D721Med (cell line): ENCODE measurements around the gene DUSP1.

ENCODE experiments used
- DNase-seq: peaks from one replicate; pipeline ENCODE4 v3.0.0; 2011; ENCODE audit warnings: low spot score; ENCODE audit not compliant: insufficient read length
- FAIRE-seq: peaks from 2 replicates; lab custom pipeline; 2011; peaks lifted over from hg19 to GRCh38; lab: Jason Lieb, UNC
- CTCF ChIP-seq: IDR thresholded peaks from 2 replicates; pipeline ENCODE4 v1.5.1; 2012; ENCODE audit warnings: mild to moderate bottlenecking, control low read depth; ENCODE audit not compliant: insufficient read depth; ENCODE audit errors: missing control alignments

DUSP1 gene

DNA sequence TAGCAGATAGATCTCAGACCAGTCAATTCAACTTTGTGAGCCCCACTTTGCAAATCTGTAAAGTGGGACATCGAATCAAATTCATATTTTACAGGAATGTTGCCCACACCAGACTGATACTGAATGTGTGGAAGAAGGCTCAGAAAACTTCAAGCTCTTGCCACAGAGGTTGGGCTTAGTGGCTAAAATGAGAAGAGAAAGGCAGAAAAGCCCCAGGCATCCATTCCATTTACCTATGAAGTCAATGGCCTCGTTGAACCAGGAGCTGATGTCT is 1.7 kb downstream of the DUSP1 start:
- FAIRE-seq = no peak
- TF ChIP-seq CTCF = no peak
- DNase-seq = no peak

- TF ChIP-seq CTCF = no peak
- DNase-seq (no peak), FAIRE-seq (no peak)
These were observed 2.2 kb downstream of the DUSP1 start for GRCh38 chr5:172768573-172769341.

DNA sequence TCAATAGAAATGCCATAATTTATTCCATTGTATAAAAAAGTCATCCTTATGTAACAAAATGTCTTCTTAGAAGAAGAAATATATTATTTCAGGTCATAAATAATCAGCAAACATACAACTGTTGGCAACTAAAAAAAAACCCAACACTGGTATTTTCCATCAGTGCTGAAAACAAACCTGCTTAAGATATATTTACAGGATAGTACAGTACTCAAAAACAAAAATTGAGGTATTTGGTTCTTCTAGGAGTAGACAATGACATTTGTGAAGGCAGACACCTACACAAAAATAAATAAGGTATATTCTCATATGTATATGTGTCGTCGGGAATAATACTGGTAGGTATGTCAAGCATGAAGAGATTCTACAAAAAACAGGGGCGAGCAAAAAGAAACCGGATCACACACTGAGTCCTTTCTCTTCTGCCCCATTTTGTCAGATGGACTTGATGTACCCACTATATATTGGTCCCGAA is 2.9 kb downstream of the DUSP1 start:
- no peak for TF ChIP-seq CTCF
- FAIRE-seq = no peak
- DNase-seq = no peak

GRCh38 chr5:172766287-172767108 is 4.5 kb downstream of the DUSP1 start:
- DNase-seq (no peak), FAIRE-seq (no peak)
- TF ChIP-seq CTCF = no peak

DNA sequence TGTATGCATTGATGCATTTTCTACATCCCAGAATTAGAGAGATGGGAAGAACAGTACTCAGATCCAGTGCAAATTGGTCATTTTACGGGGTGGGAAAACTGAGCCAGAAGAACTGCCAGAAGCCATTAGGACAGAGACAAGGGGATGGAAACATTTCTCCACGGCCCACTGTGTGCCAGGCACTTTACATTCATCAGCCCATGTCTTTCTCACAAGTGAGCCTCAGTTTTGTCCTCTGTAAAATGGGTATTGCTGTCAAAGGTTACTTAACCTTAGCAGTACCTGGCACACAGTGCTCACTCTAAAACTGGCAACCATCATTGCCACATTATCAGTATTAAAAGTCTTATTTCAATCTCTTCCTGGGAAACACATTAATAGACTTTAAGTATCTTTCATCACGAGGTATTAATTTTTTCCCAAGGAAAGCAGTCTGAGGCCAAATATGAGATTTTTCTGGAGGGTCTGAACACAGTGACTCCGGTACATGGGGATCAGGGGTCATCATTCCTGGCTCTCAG is 5.2 kb downstream of the DUSP1 start:
- no peak for TF ChIP-seq CTCF
- FAIRE-seq = no peak
- DNase-seq = no peak

- FAIRE-seq = no peak
- TF ChIP-seq CTCF = no peak
- peak; percentile 85 for DNase-seq
These were observed 5.9 kb downstream of the DUSP1 start for GRCh38 chr5:172764861-172765765.
